Stimulated activated memory B cell treated with anti-CD40 and anti-IgM and Interleukin-4, amounts not matched to agents 10 μg/mL and 1 μg/mL and 100 μg/mL, for 72 hours (primary cell): ENCODE results near the gene APRT.
"Not testable (repeated sequence)": the region's sequence is repeated elsewhere in the genome, so short reads cannot be mapped to it uniquely, and the experiment has no call there.

Source experiments
- ATAC-seq: fragments of 150-1000 bp; cut with Tn5 transposase; 2 replicates; pipeline ENCODE4 v1.10.0; 2021
- H3K27ac Mint-ChIP-seq: one replicate; pipeline ENCODE4 v1.8.0; 2022; ENCODE audit warnings: mild to moderate bottlenecking, mixed read lengths
- H3K27me3 Mint-ChIP-seq: one replicate; pipeline ENCODE4 v1.8.0; 2022; ENCODE audit warnings: mixed read lengths
- H3K36me3 Mint-ChIP-seq: one replicate; pipeline ENCODE4 v1.8.0; 2022; ENCODE audit warnings: mixed read lengths
- H3K4me1 Mint-ChIP-seq: one replicate; pipeline ENCODE4 v1.8.0; 2022; ENCODE audit warnings: mixed read lengths
- H3K4me3 Mint-ChIP-seq: one replicate; pipeline ENCODE4 v1.8.0; 2022; ENCODE audit warnings: mild to moderate bottlenecking, moderate library complexity, mixed read lengths
- H3K9me3 Mint-ChIP-seq: one replicate; pipeline ENCODE4 v1.8.0; 2022; ENCODE audit warnings: mixed read lengths

The APRT gene

GRCh38 chr16:88835383-88835782, 23.7 kb upstream of the APRT start:
- Mint-ChIP-seq H3K27me3 (no peaks in the 10 kb centered on the region), H3K4me1 (no peaks in the 10 kb centered on the region), H3K4me3 (no peak overlapping the region), H3K36me3 (peaks cover 40% of the 10 kb centered on the region), H3K9me3 (no peaks in the 10 kb centered on the region), H3K27ac (no peak overlapping the region)
- no peak for ATAC-seq

- Mint-ChIP-seq H3K9me3 (no peaks in the 10 kb centered on the region), H3K36me3 (peaks cover 35% of the 10 kb centered on the region), H3K27ac (no peak overlapping the region), H3K27me3 (no peaks in the 10 kb centered on the region), H3K4me1 (no peaks in the 10 kb centered on the region), H3K4me3 (no peak overlapping the region)
- no peak for ATAC-seq
These were observed 22.9 kb upstream of the APRT start for GRCh38 chr16:88834670-88835069.

GRCh38 chr16:88833086-88833485, 21.4 kb upstream of the APRT start:
- Mint-ChIP-seq H3K36me3 (peaks cover 32% of the 10 kb centered on the region), H3K27ac (no peak overlapping the region), H3K4me3 (no peak overlapping the region), H3K9me3 (no peaks in the 10 kb centered on the region), H3K4me1 (no peaks in the 10 kb centered on the region), H3K27me3 (no peaks in the 10 kb centered on the region)
- ATAC-seq: no peak

- Mint-ChIP-seq H3K36me3 (peaks cover 29% of the 10 kb centered on the region), H3K9me3 (no peaks in the 10 kb centered on the region), H3K4me1 (no peaks in the 10 kb centered on the region), H3K27ac (no peak overlapping the region), H3K4me3 (no peak overlapping the region), H3K27me3 (no peaks in the 10 kb centered on the region)
- ATAC-seq: peak; percentile 22
These were observed 20.1 kb upstream of the APRT start for GRCh38 chr16:88831838-88832237.

GRCh38 chr16:88830783-88831182, 19.1 kb upstream of the APRT start:
- no peak overlapping the region for H3K27ac Mint-ChIP-seq
- H3K4me1 Mint-ChIP-seq: no peaks in the 10 kb centered on the region
- H3K27me3 Mint-ChIP-seq: no peaks in the 10 kb centered on the region
- H3K9me3 Mint-ChIP-seq: no peaks in the 10 kb centered on the region
- H3K4me3 Mint-ChIP-seq: no peak overlapping the region
- ATAC-seq: no peak
- peaks cover 32% of the 10 kb centered on the region for H3K36me3 Mint-ChIP-seq

GRCh38 chr16:88830258-88830657, 18.5 kb upstream of the APRT start:
- ATAC-seq: no peak
- H3K4me1 Mint-ChIP-seq: no peaks in the 10 kb centered on the region
- H3K27ac Mint-ChIP-seq: no peak overlapping the region
- no peaks in the 10 kb centered on the region for H3K27me3 Mint-ChIP-seq
- H3K36me3 Mint-ChIP-seq: peaks cover 31% of the 10 kb centered on the region
- no peak overlapping the region for H3K4me3 Mint-ChIP-seq
- no peaks in the 10 kb centered on the region for H3K9me3 Mint-ChIP-seq

DNA sequence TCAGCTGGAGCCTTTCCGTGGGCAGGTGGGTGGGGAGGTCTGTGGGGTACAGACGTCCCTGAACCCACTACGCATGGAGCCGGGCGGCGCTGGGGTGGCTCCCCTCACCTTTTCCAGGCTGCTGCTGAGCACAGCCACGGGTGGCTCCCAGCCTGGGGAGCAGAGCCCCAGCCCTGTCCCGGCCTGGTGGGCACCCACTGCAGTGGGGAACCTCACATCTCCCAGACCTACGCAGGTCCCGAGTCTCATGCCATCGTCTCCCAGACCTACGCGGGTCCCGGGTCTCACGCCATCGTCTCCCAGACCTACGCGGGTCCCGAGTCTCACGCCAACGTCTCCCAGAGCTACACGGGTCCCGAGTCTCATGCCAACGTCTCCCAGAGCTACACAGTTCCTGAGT, 17.0 kb upstream of the APRT start:
- Mint-ChIP-seq H3K4me1 (no peaks in the 10 kb centered on the region), H3K9me3 (no peaks in the 10 kb centered on the region), H3K36me3 (peaks cover 24% of the 10 kb centered on the region), H3K27me3 (no peaks in the 10 kb centered on the region), H3K27ac (no peak overlapping the region), H3K4me3 (no peak overlapping the region)
- no peak for ATAC-seq

- Mint-ChIP-seq H3K9me3 (no peaks in the 10 kb centered on the region), H3K27ac (no peak overlapping the region), H3K4me1 (no peaks in the 10 kb centered on the region), H3K36me3 (peaks cover 27% of the 10 kb centered on the region), H3K27me3 (no peaks in the 10 kb centered on the region), H3K4me3 (no peak overlapping the region)
- ATAC-seq: no peak
These were observed 16.0 kb upstream of the APRT start for GRCh38 chr16:88827727-88828126.

DNA sequence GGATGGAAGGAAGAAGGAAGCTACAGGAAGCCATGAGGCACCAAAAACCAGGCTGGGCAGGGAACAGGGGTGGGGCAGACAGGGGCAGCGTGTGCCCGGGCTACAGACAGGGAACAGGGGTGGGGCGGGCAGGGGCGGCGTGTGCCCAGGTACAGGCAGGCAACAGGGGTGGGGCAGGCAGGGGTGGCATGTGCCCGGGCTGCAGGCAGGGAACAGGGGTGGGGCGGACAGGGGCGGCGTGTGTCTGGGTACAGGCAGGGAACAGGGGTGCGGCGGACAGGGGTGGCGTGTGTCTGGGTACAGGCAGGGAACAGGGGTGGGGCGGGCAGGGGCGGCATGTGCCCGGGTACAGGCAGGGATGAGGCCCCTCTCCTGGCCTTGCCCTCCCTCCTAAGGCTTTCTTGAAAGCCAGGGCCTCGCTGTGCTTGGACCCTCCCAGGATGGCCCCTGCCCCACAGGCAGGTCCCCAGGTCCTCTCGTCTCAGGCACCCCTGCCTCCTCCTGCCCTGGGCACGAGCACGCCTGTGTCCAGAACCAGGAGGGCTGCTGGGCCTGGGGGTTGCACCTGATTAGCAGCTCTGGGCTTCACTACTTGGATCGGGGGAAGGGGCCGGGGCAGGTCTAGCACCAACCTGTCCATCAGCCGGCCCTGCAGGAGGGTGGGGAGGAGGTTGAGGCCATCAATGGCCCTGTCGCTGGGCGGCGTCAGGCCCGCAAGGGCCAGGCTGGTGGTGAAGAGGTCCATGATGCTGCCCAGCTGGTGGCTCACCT, 14.5 kb upstream of the APRT start:
- no peaks in the 10 kb centered on the region for H3K27me3 Mint-ChIP-seq
- no peak overlapping the region for H3K27ac Mint-ChIP-seq
- H3K4me3 Mint-ChIP-seq: no peak overlapping the region
- no peaks in the 10 kb centered on the region for H3K9me3 Mint-ChIP-seq
- no peaks in the 10 kb centered on the region for H3K4me1 Mint-ChIP-seq
- H3K36me3 Mint-ChIP-seq: peaks cover 38% of the 10 kb centered on the region
- peak; percentile 56 for ATAC-seq

DNA sequence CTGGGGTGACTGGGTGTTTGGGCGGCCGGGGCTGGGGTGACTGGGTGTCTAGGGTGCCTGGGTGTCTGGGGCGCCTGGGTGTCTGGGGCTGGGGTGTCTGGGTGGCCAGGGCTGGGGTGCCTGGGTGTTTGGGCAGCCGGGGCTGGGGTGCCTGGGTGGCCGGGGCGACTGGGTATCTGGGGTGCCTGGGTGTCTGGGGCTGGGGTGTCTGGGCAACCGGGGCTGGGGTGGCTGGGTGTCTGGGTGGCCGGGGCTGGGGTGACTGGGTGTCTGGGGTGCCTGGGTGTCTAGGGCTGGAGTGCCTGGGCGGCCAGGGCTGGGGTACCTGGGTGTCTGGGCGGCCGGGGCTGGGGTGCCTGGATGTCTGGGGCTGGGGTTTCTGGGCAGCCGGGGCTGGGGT, 13.4 kb upstream of the APRT start:
- Mint-ChIP-seq H3K9me3 (no peaks in the 10 kb centered on the region), H3K4me3 (no peak overlapping the region)

GRCh38 chr16:88824256-88825077, 12.7 kb upstream of the APRT start:
- no peak overlapping the region for H3K4me3 Mint-ChIP-seq
- no peak overlapping the region for H3K27ac Mint-ChIP-seq
- H3K4me1 Mint-ChIP-seq: no peaks in the 10 kb centered on the region
- no peak for ATAC-seq
- no peaks in the 10 kb centered on the region for H3K27me3 Mint-ChIP-seq
- no peaks in the 10 kb centered on the region for H3K9me3 Mint-ChIP-seq
- peaks cover 29% of the 10 kb centered on the region for H3K36me3 Mint-ChIP-seq

More for the DNA sequence above, 13.4 kb upstream of the APRT start:
- Mint-ChIP-seq H3K27me3 (no peaks in the 10 kb centered on the region), H3K36me3 (peaks cover 33% of the 10 kb centered on the region), H3K4me1 (no peaks in the 10 kb centered on the region), H3K27ac (no peak overlapping the region)
- ATAC-seq: peak; percentile 53

DNA sequence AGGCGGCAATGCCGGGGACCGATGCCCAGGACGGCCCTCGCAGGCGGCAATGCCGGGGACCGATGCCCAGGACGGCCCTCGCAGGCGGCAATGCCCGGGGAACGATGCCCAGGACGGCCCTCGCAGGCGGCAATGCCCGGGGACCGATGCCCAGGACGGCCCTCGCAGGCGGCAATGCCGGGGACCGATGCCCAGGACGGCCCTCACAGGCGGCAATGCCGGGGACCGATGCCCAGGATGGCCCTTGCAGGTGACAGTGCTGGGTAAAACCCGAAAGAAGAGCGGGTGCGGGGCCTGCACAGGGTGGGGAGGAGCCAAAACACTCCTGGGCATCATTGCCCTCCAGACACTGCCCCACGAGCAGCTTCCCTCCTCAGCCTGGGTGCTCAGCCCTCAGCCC, 11.9 kb upstream of the APRT start:
- peaks cover 22% of the 10 kb centered on the region for H3K36me3 Mint-ChIP-seq
- H3K27me3 Mint-ChIP-seq, H3K4me1 Mint-ChIP-seq, ATAC-seq, H3K27ac Mint-ChIP-seq, H3K4me3 Mint-ChIP-seq, H3K9me3 Mint-ChIP-seq: not testable (repeated sequence)

DNA sequence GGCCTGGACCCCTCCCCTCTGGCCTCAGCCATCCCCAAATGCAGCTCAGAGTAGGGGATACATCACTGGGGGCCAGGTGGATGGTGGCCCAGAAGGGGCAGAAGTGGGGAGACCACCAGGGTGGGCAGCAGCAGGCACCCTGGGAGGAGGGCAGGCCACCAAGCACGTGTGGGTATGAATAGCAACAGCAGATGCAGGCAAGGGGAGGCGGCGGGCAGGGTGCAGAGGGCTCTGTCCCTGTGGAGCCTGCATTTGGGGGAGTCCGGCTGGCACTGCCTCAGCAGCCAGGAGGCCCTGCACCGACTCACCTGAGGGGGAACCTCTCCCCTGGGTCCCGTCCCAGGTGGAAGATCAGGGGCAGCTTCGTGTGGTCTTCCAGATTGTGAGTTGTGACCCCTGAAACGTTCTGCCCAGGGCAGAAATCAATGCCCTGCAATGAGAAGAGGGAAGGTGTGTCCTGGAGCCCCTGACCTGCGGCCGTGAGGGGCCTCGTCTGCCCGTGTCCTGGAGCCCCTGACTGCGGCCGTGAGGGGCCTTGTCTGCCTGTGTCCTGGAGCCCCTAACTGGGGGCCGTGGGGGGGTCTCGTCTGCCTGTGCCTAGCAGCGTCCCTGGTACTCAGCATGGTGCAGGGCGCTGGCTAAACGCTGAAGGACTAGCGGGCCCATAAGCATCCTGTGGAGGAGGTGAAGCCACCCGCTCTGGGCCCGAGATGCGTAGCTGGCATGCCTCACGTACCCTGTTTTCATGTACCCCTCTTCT, 10.7 kb upstream of the APRT start:
- Mint-ChIP-seq H3K4me1 (no peaks in the 10 kb centered on the region), H3K36me3 (peaks cover 22% of the 10 kb centered on the region), H3K27ac (no peak overlapping the region), H3K9me3 (no peaks in the 10 kb centered on the region), H3K4me3 (no peak overlapping the region), H3K27me3 (no peaks in the 10 kb centered on the region)
- no peak for ATAC-seq

DNA sequence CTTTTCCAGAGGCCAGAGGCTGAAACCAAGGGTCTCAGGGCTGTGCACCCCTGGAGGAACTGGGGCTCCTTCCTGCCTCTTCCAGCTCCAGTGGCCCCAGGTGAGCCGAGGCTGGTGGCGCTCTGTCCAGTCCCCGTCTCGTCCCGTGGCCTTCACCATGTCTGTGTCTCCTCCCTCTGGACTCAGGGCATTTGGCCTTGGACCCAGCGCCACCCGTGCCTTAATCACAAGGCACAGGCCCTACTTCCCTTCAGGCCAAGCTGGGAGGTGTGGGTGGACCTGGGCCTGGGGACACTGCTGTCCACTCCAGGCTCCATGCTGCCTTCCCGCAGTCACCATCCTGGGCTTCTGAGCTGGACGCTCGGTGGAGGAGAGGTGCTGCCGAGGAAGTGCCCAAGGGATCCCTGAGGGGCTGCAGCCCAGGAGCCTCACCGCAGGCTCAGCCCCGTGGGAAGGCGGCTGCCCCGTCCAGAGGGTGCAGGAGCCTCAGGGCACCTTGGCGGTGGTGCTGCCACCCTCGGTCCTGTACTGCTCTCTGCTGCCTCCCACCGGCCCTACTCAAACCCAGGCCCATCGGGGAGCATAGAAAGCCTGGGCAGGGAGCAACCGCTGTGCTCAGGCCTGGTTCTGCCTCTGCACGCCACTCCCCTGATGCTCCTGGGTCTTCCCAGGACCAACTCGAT, 9.6 kb upstream of the APRT start:
- Mint-ChIP-seq H3K4me1 (no peaks in the 10 kb centered on the region), H3K4me3 (no peak overlapping the region), H3K27me3 (no peaks in the 10 kb centered on the region), H3K9me3 (no peaks in the 10 kb centered on the region), H3K36me3 (peaks cover 22% of the 10 kb centered on the region), H3K27ac (no peak overlapping the region)
- ATAC-seq: no peak
